ENCODE measurements around the gene ATP8B4.

ATP8B4 gene

DNA sequence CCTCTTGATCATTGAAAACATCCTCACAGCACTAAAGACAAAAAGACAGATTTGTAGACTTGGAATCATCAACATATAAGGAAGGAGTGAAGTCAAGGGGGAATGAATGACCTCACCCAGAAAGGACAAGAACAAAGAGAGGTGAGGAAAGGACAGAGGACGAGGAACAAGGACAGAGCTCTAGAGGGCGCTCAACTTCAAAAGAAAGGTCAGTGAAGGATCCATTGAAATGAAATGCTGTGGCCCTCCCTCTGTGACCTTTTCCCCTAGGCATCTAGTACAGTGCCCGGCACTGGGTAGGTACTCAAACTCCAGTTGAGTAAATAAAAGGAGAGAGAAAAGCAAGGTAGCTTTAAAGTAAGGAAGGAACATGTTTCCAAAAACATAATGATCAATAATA is 2.6 kb downstream of the ATP8B4 start:
- no peaks in the 10 kb centered on the region for H3K79me2 ChIP-seq (ENCODE audit: insufficient read depth, low read length)
- no peak overlapping the region for H3K4me2 ChIP-seq (ENCODE audit: insufficient read depth, low read length)
- H3K36me3 ChIP-seq (ENCODE audit: insufficient read depth, low read length): no peaks in the 10 kb centered on the region
- no peaks in the 10 kb centered on the region for H3K4me1 ChIP-seq (ENCODE audit: insufficient read depth, low read length)
- H3K4me3 ChIP-seq (ENCODE audit: low read depth in 1 of 2, low read length in 2 of 2): no peak overlapping the region
- H4K20me1 ChIP-seq (ENCODE audit: insufficient read depth, low read length): no peaks in the 10 kb centered on the region
- DNase-seq (no peak), ATAC-seq (ENCODE audit: insufficient read depth, low read depth) (no peak)
- TF ChIP-seq EZH2 (IDR thresholded peaks at IDR 0.05; ENCODE audit: borderline replicate concordance, low read depth, low read length, severe bottlenecking) (no peak), CTCF (IDR thresholded peaks at IDR 0.05; ENCODE audit: borderline replicate concordance, extremely low read depth, low read length, poor library complexity, severe bottlenecking) (no peak)
- H3K9ac ChIP-seq (ENCODE audit: low read depth, low read length): no peak overlapping the region
- H3K9me3 ChIP-seq (ENCODE audit: insufficient read depth, low read length, severe bottlenecking): no peaks in the 10 kb centered on the region
- peaks cover 5% of the 10 kb centered on the region for H3K27me3 ChIP-seq (ENCODE audit: insufficient read depth, low read length, poor library complexity)
- no peak overlapping the region for H2AFZ ChIP-seq (ENCODE audit: low read depth, low read length)
- no peak overlapping the region for H3K27ac ChIP-seq (ENCODE audit: low read length)

GRCh38 chr15:50113992-50114780 is 4.8 kb downstream of the ATP8B4 start:
- no peak overlapping the region for H3K4me2 ChIP-seq (ENCODE audit: insufficient read depth, low read length)
- H3K36me3 ChIP-seq (ENCODE audit: insufficient read depth, low read length): no peaks in the 10 kb centered on the region
- H3K4me1 ChIP-seq (ENCODE audit: insufficient read depth, low read length): peaks cover 5% of the 10 kb centered on the region
- H3K79me2 ChIP-seq (ENCODE audit: insufficient read depth, low read length): no peaks in the 10 kb centered on the region
- H3K27ac ChIP-seq (ENCODE audit: low read length): no peak overlapping the region
- no peaks in the 10 kb centered on the region for H3K9me3 ChIP-seq (ENCODE audit: insufficient read depth, low read length, severe bottlenecking)
- H3K9ac ChIP-seq (ENCODE audit: low read depth, low read length): no peak overlapping the region
- H4K20me1 ChIP-seq (ENCODE audit: insufficient read depth, low read length): no peaks in the 10 kb centered on the region
- peaks cover 5% of the 10 kb centered on the region for H3K27me3 ChIP-seq (ENCODE audit: insufficient read depth, low read length, poor library complexity)
- H2AFZ ChIP-seq (ENCODE audit: low read depth, low read length): no peak overlapping the region
- TF ChIP-seq CTCF (IDR thresholded peaks at IDR 0.05; ENCODE audit: borderline replicate concordance, extremely low read depth, low read length, poor library complexity, severe bottlenecking) (no peak), EZH2 (IDR thresholded peaks at IDR 0.05; ENCODE audit: borderline replicate concordance, low read depth, low read length, severe bottlenecking) (no peak)
- no peak overlapping the region for H3K4me3 ChIP-seq (ENCODE audit: low read depth in 1 of 2, low read length in 2 of 2)
- no peak for ATAC-seq (ENCODE audit: insufficient read depth, low read depth)
- no peak for DNase-seq

- no peak overlapping the region for H3K4me3 ChIP-seq (ENCODE audit: low read depth in 1 of 2, low read length in 2 of 2)
- no peak for TF ChIP-seq CTCF (IDR thresholded peaks at IDR 0.05; ENCODE audit: borderline replicate concordance, extremely low read depth, low read length, poor library complexity, severe bottlenecking)
- ATAC-seq (ENCODE audit: insufficient read depth, low read depth): no peak
These were observed 5.9 kb downstream of the ATP8B4 start for GRCh38 chr15:50113187-50113505.

More at GRCh38 chr15:50113187-50113505, 5.9 kb downstream of the ATP8B4 start:
- Histone ChIP-seq H4K20me1 (ENCODE audit: insufficient read depth, low read length) (no peaks in the 10 kb centered on the region), H3K4me2 (ENCODE audit: insufficient read depth, low read length) (no peak overlapping the region), H3K4me1 (ENCODE audit: insufficient read depth, low read length) (peaks cover 14% of the 10 kb centered on the region), H3K79me2 (ENCODE audit: insufficient read depth, low read length) (no peaks in the 10 kb centered on the region), H2AFZ (ENCODE audit: low read depth, low read length) (no peak overlapping the region), H3K9ac (ENCODE audit: low read depth, low read length) (no peak overlapping the region), H3K27ac (ENCODE audit: low read length) (no peak overlapping the region), H3K9me3 (ENCODE audit: insufficient read depth, low read length, severe bottlenecking) (no peaks in the 10 kb centered on the region), H3K27me3 (ENCODE audit: insufficient read depth, low read length, poor library complexity) (peaks cover 5% of the 10 kb centered on the region), H3K36me3 (ENCODE audit: insufficient read depth, low read length) (no peaks in the 10 kb centered on the region)
- no peak for DNase-seq

All from DND-41 (cell line).